ENCODE results near the gene KRT78. TPM values are rescaled to one million over a fixed set of nuclear protein-coding genes. Genes with fewer than 3 reads are reported as not detected.

Gene KRT78
- polyA plus RNA-seq = not detected in 2 replicates

GRCh38 chr12:52848661-52849255, at the start of gene KRT78:
KRT78 (minus strand) TSS chr12:52848994; CDS start chr12:52848930, 64 bp downstream.

GRCh38 chr12:52833922-52834726, 14.7 kb downstream of the KRT78 start, which contains the start of gene KRT79:
KRT79 (minus strand) TSS chr12:52834311; CDS start chr12:52834260, 51 bp downstream.

GRCh38 chr12:52813885-52814709, 34.7 kb downstream of the KRT78 start, which contains the start of gene KRT4:
KRT4 (minus strand) TSS chr12:52814116; CDS start chr12:52814058, 58 bp downstream.

GRCh38 chr12:52795694-52796428, 52.9 kb downstream of the KRT78 start, which contains the start of gene KRT3:
KRT3 (minus strand) TSS chr12:52796117; CDS start chr12:52796042, 75 bp downstream.

Other genes starting within 250 kb of the KRT78 start
- gene KRT72, start 247.5 kb downstream of the KRT78 start, polyA plus RNA-seq = 2.1 and 5.0 TPM in 2 replicates
- not detected in 2 replicates for gene KRT73, start 230.4 kb downstream of the KRT78 start, polyA plus RNA-seq
- gene KRT2, start 196.8 kb downstream of the KRT78 start, polyA plus RNA-seq = not detected in 2 replicates
- not detected in 2 replicates for gene KRT1, start 168.6 kb downstream of the KRT78 start, polyA plus RNA-seq
- not detected in 2 replicates for gene KRT77, start 145.5 kb downstream of the KRT78 start, polyA plus RNA-seq
- not detected in 2 replicates for gene KRT76, start 71.6 kb downstream of the KRT78 start, polyA plus RNA-seq
- gene KRT3, start 52.9 kb downstream of the KRT78 start, polyA plus RNA-seq = not detected in 2 replicates
- gene KRT4, start 34.9 kb downstream of the KRT78 start, polyA plus RNA-seq = not detected in 2 replicates
- gene KRT79, start 14.7 kb downstream of the KRT78 start, polyA plus RNA-seq = 0.81 TPM in 1 of 2 replicates, not detected in the other
- gene KRT8, start 56.1 kb upstream of the KRT78 start, polyA plus RNA-seq = not detected in 2 replicates
- gene KRT18, start 100.1 kb upstream of the KRT78 start, polyA plus RNA-seq = 0.25 TPM in 1 of 2 replicates, not detected in the other
- gene EIF4B, start 157.5 kb upstream of the KRT78 start, polyA plus RNA-seq = 33.8 and 44.0 TPM in 2 replicates
- 1.1 TPM in 1 of 2 replicates, not detected in the other for gene TNS2, start 201.1 kb upstream of the KRT78 start, polyA plus RNA-seq
- 25.0 and 26.0 TPM in 2 replicates for gene SPRYD3, start 230.4 kb upstream of the KRT78 start, polyA plus RNA-seq
- gene IGFBP6, start 248.7 kb upstream of the KRT78 start, polyA plus RNA-seq = 17.2 and 27.8 TPM in 2 replicates

Measured in Purkinje cell (primary cell).